ENCODE data around the gene MGAT4B.

The MGAT4B gene

GRCh38 chr5:179827680-179828079 is 21.0 kb upstream of the MGAT4B start:
- DNase-seq: no peak

- DNase-seq: no peak
Observed at GRCh38 chr5:179825655-179826182, 19.1 kb upstream of the MGAT4B start.

DNA sequence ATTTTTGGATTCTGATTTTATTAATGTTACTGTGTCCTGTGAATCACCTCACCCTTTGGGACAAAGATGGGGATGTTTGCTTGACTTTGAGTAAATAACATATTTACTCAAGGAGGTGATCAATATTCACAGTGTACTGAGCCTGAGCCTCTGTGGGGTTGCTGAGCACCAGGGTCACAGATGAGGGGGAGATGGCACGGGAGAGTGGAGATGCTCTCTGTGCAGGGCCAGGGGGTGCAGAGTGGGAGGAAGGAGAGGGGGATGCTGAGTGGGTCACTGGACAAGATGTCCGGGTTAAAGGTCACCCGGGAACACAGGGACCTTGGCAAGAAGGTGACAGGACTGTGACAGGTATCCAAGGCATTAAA is 18.1 kb upstream of the MGAT4B start:
- DNase-seq: no peak

DNA sequence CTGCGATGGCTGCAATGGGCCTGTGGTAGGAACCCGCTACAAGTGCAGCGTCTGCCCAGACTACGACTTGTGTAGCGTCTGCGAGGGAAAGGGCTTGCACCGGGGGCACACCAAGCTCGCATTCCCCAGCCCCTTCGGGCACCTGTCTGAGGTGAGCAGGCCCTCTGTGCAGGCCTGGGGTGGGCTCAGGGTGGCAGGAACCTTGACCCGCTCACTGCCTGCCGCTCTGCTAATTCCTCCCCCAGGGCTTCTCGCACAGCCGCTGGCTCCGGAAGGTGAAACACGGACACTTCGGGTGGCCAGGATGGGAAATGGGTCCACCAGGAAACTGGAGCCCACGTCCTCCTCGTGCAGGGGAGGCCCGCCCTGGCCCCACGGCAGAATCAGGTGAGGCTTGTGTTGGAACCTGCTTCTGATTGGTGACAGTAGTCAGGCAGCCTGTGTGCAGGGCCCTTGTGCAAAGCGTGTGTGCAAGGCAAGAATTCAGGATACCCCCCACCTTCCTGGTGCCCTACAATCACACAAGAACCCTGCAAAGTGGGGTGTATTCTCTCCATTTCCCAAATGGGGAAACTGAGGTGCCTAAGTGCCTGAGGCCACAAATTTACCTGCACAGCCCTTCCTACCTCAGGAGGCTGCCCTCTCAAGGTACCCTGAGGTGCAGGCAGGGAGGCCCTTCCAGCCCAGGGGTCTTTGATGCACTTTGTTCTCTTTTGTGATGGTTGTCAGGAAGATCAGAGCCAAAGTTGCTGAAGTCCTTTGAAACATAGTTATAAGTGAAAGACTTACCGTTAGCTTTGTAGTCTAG is 17.5 kb upstream of the MGAT4B start:
- DNase-seq: no peak

GRCh38 chr5:179822444-179822990 is 15.9 kb upstream of the MGAT4B start:
- DNase-seq: no peak

DNA sequence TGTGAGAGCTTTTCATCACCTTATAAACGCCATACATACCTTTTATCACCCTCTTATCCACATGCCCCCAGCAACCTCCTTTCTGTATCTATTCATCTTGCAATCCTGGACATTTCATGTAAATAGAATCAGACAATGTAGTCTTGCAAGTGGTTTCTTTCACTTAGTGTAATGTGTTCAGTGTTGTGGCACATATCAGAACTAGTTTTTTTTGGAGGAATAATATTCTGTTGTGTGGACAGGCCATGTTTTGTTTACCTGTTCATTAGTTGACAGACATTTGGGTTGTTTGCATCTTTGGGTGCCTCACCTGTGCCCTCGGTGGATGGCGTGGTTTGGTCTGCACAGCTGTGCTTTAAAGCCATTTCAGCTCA is 15.4 kb upstream of the MGAT4B start:
- DNase-seq: no peak

DNA sequence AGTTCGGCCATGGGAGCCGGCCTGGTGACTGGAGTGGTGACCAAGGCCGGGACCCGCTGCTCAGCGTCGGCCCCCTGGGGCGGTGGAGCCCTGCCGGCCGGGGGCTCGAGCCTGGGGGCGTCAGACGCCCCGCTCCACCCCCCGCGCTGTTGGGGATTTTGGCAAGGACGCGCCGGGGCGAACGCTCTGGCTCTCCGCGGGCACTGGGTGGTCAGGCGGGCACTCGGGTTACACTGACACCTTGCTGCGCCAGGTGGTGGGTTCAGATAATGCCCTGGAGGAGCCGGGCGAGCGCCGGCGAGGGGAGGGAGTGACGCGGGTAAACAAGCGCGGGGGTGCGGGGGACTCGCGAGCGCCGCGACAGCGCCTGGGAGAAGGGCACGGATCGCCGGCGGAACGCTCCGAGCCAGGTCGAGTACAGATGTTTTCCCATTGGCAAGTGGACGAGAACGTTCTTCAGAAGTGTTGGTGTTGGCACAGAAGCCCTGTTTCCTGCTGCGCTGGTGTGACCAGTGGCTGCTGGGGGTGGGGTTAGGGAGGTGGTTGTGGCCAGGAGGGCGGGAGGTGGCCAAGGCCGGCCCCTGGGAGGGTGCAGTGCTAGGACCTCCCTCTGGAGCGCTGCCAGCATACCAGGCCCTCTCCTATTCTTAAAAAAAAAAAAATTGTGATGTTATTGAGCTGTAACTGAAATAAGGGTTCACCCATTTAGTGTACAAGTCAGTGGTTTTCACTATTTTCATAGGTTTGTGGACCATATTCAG is 14.8 kb upstream of the MGAT4B start:
- peak in 57 of 58 donors; percentile 13 to 92 (median 83) for DNase-seq

DNA sequence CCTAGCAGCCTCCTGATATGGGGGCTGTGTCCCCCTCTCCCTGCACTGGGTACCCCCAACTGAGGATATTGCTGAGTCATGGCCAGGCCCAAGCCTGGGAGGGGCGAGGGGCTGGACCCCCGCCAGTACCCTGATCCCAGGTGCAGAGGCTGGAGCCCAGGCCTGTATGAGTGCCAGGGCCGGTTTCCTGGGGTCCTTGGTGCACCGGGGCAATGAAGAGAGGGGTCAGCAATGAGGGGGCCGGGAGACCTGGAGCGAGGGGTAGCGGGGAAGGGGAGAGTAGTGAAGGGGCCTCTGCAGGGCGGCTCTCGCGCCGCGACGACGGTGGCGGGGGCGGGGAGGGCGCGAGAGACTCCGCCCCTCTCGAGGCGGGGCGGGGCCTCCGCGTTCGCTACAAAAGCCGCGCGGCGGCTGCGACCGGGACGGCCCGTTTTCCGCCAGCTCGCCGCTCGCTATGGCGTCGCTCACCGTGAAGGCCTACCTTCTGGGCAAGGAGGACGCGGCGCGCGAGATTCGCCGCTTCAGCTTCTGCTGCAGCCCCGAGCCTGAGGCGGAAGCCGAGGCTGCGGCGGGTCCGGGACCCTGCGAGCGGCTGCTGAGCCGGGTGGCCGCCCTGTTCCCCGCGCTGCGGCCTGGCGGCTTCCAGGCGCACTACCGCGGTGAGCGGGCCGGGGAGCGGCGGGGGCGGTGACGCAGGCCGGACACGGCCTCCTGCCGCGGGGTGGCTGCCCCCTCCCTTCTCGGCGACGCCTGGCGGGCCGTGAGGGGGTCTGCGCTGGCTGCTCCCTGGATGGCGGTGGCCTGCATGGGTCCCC is 14.0 kb upstream of the MGAT4B start, which contains the start of gene SQSTM1:
TSS of gene SQSTM1 (plus strand) at position 423 of the 815 bp plus-strand sequence. CDS start at position 455, 32 bp downstream.
- peak; percentile 5 to 90 (median 82) for DNase-seq

DNA sequence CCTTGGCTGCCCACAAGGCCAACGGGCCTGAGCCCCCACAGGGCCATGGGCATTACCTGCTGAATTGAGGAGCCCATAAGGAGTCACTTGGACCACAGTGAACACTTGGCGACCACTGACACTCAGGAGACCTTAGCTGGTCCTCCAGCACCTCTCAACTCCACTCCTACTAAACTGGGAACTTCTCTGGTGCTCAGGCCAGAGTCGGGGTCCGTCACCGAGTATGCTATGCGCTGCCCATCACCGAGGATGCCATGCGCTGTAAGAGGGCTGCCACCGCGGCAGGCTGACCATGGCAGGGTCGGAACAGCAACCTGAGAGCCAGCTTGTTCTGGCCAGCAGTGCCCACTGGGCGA is 13.4 kb upstream of the MGAT4B start:
- DNase-seq: peak in 4 of 58 donors; percentile 53 to 72 (median 61)

DNA sequence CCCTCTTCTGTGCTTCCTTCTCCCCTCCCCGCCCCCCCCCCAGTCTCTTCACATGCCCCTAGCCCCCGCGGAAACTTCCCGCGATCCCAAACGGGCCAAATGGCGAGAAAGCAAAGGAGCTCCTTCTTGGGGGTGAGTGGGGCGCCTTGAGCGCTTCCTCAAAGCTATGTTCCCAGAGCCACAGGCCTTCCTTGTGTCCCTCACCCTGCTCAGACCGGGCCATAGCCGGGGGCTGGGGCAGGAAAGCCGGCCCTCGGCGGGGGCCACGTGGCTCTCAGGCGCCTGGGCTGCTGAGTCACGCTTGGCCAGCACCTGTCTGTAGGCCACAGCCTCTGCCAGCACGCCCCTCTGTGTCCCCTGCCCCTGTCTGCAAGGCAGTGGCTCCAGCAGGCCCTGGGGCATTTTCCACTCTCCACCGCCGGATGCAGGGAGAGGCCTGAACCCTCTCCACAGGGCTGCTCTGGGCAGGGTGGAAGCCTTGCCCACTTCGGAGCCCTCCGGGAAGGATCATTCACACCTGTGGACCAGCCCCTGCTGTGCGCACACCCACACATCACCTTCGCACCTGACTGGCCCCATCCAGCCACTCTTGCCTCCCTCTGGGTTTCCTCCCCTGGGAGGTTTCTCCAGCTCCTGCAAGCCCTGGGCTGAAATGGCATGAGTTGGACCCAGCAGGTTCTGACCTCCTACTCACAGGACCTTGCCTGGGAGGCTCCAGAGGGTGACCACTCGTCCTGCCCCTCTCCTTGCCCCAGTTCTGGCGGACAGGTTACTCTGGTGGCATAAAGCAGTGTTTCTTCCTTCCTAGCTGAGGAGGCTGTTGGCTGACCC is 12.8 kb upstream of the MGAT4B start:
- DNase-seq: peak in 46 of 58 donors; percentile 35 to 84 (median 69)

GRCh38 chr5:179818746-179819295 is 12.2 kb upstream of the MGAT4B start:
- DNase-seq: peak; percentile 31 to 97 (median 89)

DNA sequence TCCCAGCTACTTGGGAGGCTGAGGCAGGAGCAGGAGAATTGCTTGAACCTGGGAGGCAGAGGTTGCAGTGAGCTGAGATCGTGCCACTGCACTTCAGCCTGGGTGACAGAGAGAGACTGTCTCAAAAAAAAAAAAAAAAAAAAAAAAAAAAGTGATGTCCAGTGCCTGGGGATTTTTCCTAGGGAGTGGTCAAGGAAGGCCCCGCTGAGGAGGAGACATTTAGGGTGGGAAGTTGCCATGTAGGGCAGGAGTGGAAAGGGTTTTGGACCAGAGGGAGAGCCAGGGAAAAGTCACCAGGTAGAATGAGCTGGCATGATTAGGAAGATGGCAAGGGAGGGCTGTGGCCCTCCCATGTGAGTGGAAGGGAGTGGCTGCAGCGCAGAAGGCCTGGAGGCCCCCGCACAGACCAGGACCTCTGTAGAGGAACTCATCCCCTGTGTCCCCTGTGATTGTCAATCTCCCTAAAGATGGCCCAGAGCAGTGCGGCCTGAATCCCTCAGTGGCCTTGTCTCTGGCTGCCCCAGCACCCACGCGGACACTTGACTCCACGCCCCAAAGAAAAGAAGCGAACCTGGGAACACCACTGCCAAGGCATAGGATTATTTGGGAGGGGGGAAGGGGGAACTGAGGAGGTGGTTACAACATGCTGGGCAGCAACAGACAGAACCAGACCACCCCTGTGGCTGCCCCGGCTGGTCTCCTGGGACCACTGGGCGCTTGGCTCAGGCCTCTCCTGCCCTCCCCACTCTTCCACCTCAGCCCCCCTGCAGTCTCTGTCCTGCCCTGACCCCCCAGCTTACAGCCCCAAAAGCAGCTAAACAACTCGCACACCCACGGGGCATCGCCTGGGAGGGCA is 11.5 kb upstream of the MGAT4B start:
- DNase-seq: peak in 1 of 58 donors; percentile 59

DNA sequence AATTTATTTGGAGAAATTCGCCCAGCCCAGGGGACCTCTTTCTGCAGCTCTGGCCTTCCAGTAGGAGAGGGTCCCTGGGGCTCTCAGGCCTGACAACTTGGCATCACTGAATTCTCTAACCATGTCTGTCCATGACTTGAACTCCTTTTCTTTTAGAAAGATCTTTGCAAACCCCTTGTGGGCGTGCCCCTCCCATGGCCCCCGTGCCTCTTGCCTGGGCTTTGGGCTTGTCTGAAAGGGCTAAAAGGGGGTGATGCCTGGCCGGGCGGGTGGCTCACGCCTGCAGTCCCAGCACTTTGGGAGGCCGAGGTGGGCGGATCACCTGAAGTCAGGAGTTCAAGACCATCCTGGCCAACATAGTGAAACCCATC is 10.8 kb upstream of the MGAT4B start:
- DNase-seq: no peak

- no peak for DNase-seq
Observed at GRCh38 chr5:179816796-179817469, 10.3 kb upstream of the MGAT4B start.

- no peak for DNase-seq
Observed at GRCh38 chr5:179816401-179816795, 9.7 kb upstream of the MGAT4B start.

DNA sequence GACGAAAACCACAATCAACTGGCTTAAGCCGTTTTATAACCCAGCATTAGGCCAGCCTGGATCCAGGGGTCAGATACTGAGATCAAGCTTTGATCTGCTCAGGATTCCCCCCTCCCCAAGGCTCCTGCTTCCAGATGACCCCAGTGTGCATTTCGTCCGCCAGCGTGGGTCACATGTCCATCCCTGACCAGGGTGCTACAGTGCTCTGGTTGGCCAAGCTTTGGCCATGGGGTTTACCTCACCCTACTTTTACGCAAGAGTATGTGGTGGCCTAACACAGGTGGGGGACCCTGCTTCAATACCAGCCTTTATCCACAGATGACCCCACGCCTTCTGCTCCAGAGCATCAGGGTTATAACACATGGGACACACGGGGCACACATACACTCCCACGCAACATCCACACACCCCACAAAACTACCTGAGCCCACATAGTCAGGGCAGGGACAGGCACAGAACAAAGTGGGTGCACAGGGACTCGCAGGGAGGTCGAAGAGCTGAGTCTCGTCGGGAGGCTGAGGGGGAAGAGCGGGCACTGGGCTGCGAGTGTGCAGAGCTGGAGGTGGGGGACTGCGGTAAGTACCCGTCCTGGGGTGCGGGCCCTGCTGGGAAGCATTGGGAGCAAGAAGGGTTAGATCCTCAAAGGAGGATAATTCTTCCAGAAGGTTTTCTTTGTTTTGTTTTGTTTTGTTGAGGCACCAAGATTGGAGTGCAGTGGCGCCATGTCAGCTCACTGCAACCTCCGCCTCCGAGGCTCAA is 9.0 kb upstream of the MGAT4B start:
- DNase-seq: no peak

DNA sequence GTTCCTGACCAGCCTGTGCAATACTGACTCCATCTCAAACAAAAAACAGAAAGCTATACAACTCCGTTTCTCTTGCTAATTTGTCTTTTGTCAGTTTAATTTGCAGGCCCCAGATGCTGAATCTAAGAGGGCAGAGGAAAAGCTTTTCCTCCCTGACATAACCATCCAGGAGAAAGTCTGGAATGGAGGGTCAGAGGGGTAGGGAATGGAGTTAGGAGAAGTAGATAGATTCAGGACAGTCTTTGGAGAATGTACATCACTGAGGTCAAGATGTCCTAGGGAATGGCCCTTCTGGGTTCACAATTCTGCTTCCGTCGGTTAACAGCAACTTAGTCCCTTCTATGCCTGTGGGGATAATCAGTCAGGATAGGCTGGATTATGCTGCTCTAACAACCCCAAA is 7.4 kb upstream of the MGAT4B start:
- no peak for DNase-seq

Data from anterior cingulate cortex (tissue), 58 donors.